ENCODE measurements around the gene PTPRC. TPM values are rescaled to one million over a fixed set of nuclear protein-coding genes. Genes with fewer than 3 reads are reported as not detected.
A peak's percentile ranks its signal among the peaks of the same experiment; 100 is the strongest.

The PTPRC gene
- polyA plus RNA-seq, 3 donors from 2014 or later: 1,000 to 1,490 (median 1,080) TPM

DNA sequence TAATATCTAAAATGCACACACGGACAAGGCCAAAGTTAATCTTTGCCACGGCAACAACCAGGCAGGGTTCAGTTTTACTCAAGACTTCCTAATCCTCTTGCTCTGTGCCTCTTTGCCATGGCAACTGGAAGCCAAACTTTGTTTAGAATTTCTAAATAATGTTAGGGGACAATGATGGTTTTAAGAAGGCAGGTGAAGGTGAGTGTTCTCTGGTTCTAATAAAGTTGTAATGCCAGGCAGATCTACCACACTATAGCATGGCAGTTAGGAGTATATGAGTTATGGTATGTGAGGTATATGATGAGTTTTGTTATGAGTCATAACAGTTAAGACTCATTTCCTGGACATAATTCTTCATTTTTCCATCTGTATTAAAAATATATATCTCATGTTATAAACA, 2.7 kb downstream of the PTPRC start:
- Mint-ChIP-seq H3K36me3 (peaks cover 19 to 33% (median 28%) of the 10 kb centered on the region in 3 donors), H3K9me3 (no peaks in the 10 kb centered on the region), H3K4me1 (peaks cover 64 to 69% of the 10 kb centered on the region in 2 donors), H3K27me3 (ENCODE audit: low read depth in 3 of 3) (peaks cover 2 to 8% (median 3%) of the 10 kb centered on the region in 3 donors), H3K27ac (peak overlapping the region; percentile 92 to 100 (median 96)), H3K4me3 (peak overlapping the region; percentile 86 to 97 (median 93))
- peak in 1 of 3 donors; percentile 51 for DNase-seq

DNA sequence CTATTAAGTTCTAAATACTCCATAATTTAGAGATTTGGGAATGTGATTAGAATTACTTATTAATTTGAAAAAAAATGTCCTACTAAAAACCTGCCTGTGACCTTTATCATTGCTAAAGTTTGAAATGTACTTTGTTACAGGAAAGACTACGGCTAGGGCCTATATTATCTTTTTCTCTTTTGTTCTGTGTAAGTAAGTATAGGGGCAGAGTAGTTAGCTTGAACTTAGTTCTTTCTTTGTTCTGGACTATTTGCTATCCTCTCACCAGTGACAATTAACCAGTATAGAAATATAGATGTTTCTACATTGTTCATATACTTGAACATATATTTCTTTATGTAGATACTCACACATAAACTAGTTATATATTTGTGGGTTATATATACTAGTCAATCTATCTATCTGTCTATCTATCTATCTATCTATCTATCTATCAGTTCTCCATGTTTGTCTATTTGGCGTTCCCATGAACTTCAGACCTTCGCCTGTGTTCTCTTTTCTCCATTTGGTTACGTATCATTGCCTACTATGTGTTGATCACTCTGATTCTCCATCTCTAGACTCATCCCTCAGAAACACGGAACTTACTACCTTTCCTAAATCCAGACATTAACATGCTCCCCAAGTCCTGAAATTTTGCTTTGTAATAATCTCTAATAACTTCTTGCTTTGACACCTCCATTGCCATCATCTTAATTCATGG, 3.3 kb downstream of the PTPRC start:
- Mint-ChIP-seq H3K9me3 (no peaks in the 10 kb centered on the region), H3K4me3 (peak overlapping the region; percentile 86 to 97 (median 93)), H3K4me1 (peaks cover 64 to 69% of the 10 kb centered on the region in 2 donors), H3K27me3 (ENCODE audit: low read depth in 3 of 3) (peaks cover 2 to 8% (median 3%) of the 10 kb centered on the region in 3 donors), H3K36me3 (peaks cover 25 to 38% (median 33%) of the 10 kb centered on the region in 3 donors), H3K27ac (peak overlapping the region; percentile 92 to 100 (median 96))
- DNase-seq: no peak

GRCh38 chr1:198642983-198643382, 4.1 kb downstream of the PTPRC start:
- H3K27ac Mint-ChIP-seq: peak overlapping the region; percentile 92 to 100 (median 96)
- H3K27me3 Mint-ChIP-seq (ENCODE audit: low read depth in 3 of 3): peaks cover 2 to 8% (median 3%) of the 10 kb centered on the region in 3 donors
- no peak for DNase-seq
- peaks cover 59 to 69% of the 10 kb centered on the region in 2 donors for H3K4me1 Mint-ChIP-seq
- peaks cover 27 to 39% (median 34%) of the 10 kb centered on the region in 3 donors for H3K36me3 Mint-ChIP-seq
- H3K9me3 Mint-ChIP-seq: no peaks in the 10 kb centered on the region
- H3K4me3 Mint-ChIP-seq: peak overlapping the region; percentile 86 to 97 (median 93)

DNA sequence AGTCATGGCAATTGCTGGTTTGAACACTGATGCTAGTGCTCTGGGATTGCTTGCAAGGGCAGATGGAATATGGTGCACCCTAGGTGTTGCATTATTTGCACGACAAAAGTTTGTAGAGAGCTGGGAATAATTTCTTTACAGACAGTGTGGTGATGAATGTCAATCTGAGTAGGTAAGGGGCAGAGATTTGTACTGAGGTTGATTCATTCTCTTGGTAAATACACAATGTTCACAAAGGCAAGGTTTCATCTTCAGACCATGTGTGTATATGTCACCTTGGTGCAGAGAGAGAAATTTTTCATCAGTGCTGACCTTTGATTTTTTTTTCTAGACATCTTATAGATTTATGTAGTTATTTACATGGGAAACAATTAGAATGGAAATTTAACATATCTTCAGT, 5.0 kb downstream of the PTPRC start:
- H3K36me3 Mint-ChIP-seq: peaks cover 30 to 39% (median 39%) of the 10 kb centered on the region in 3 donors

GRCh38 chr1:198647055-198647454, 8.2 kb downstream of the PTPRC start:
- peaks cover 39 to 46% (median 44%) of the 10 kb centered on the region in 3 donors for H3K36me3 Mint-ChIP-seq
- no peak for DNase-seq
- H3K9me3 Mint-ChIP-seq: no peaks in the 10 kb centered on the region
- H3K4me3 Mint-ChIP-seq: peak overlapping the region; percentile 71 to 97 (median 93)
- peak overlapping the region; percentile 74 to 100 (median 89) for H3K27ac Mint-ChIP-seq
- H3K27me3 Mint-ChIP-seq (ENCODE audit: low read depth in 3 of 3): peaks cover 2 to 6% (median 2%) of the 10 kb centered on the region in 3 donors
- H3K4me1 Mint-ChIP-seq: peaks cover 89 to 100% of the 10 kb centered on the region in 2 donors

More for the DNA sequence above, 5.0 kb downstream of the PTPRC start:
- Mint-ChIP-seq H3K4me3 (peak overlapping the region; percentile 86 to 97 (median 93)), H3K9me3 (no peaks in the 10 kb centered on the region), H3K27me3 (ENCODE audit: low read depth in 3 of 3) (peaks cover 2 to 8% (median 3%) of the 10 kb centered on the region in 3 donors), H3K4me1 (peaks cover 59 to 69% of the 10 kb centered on the region in 2 donors), H3K27ac (peak overlapping the region; percentile 92 to 100 (median 96))
- no peak for DNase-seq

DNA sequence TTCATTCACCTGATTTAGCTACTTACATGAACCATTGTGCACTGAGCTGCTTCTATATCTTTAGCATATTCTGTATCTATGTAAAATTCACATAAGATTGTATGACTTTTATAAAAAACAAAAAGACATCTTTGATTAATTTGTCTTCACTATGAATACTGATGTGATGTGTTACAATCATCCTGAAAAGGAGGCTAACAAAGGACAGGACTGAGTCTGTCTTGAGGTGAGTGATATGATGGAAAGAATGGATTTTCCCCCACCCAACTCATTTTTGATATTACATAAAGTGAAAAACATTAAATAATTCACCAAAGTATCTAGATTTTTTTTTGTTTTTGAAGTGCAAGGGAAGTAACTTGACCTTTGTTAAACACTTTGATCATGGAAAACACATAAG, 9.8 kb downstream of the PTPRC start:
- peak overlapping the region; percentile 86 to 100 (median 94) for H3K27ac Mint-ChIP-seq
- DNase-seq: no peak
- peaks cover 32 to 37% (median 32%) of the 10 kb centered on the region in 3 donors for H3K36me3 Mint-ChIP-seq
- H3K27me3 Mint-ChIP-seq (ENCODE audit: low read depth in 3 of 3): peaks cover 0 to 6% (median 2%) of the 10 kb centered on the region in 3 donors
- H3K9me3 Mint-ChIP-seq: no peaks in the 10 kb centered on the region
- H3K4me1 Mint-ChIP-seq: peaks cover 88 to 100% of the 10 kb centered on the region in 2 donors
- H3K4me3 Mint-ChIP-seq: peak overlapping the region; percentile 72 to 97 (median 82)

DNA sequence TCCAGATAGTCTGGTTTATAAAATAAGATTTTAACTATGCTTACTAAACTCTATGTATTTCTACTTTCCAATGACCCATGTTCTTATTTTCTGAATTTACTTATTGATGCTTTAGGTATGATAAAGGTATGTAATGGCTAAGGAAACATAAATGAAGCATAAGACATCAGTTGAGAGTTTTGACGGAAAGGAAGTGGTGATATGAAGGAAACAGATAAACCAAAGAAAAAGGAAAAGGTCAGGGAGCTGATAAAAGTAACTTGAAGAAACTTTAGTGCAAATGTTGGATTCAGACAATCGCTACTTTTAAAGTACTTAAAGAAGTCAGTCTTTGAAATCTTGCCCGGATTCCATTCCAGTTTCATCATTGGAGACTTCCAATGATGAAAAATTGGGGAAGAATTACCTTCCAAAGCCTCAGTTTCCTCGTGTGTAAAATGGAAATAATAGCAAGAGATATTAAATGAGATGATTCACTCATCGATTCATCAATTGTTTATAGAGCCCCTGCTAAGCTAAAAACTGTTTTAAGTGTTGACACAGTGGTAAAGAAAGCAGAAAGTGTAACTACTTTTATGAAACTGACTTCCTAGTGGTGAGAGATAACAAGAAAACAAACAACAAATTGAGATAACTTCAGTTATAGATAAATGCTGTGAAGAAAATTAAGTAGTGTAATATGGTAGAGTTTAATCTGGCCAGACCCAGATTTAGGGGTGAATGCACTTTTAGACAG, 10.6 kb downstream of the PTPRC start:
- Mint-ChIP-seq H3K4me1 (peaks cover 88 to 100% of the 10 kb centered on the region in 2 donors), H3K4me3 (peak overlapping the region; percentile 72 to 97 (median 82)), H3K27ac (peak overlapping the region; percentile 94 to 100 (median 95)), H3K9me3 (no peaks in the 10 kb centered on the region), H3K36me3 (peaks cover 28 to 37% (median 33%) of the 10 kb centered on the region in 3 donors), H3K27me3 (ENCODE audit: low read depth in 3 of 3) (peaks cover 0 to 4% (median 2%) of the 10 kb centered on the region in 3 donors)
- DNase-seq: no peak

GRCh38 chr1:198649968-198650338, 11.1 kb downstream of the PTPRC start:
- DNase-seq: no peak

GRCh38 chr1:198650506-198650905, 11.7 kb downstream of the PTPRC start:
- Mint-ChIP-seq H3K4me3 (peak overlapping the region; percentile 72 to 97 (median 82)), H3K9me3 (no peaks in the 10 kb centered on the region), H3K27me3 (ENCODE audit: low read depth in 3 of 3) (peaks cover 0 to 4% (median 2%) of the 10 kb centered on the region in 3 donors), H3K36me3 (peaks cover 28 to 39% (median 35%) of the 10 kb centered on the region in 3 donors), H3K4me1 (peaks cover 81 to 100% of the 10 kb centered on the region in 2 donors), H3K27ac (peak overlapping the region; percentile 94 to 100 (median 95))
- no peak for DNase-seq

More at GRCh38 chr1:198649968-198650338, 11.1 kb downstream of the PTPRC start:
- Mint-ChIP-seq H3K4me1 (peaks cover 84 to 100% of the 10 kb centered on the region in 2 donors), H3K36me3 (peaks cover 28 to 37% (median 33%) of the 10 kb centered on the region in 3 donors), H3K4me3 (peak overlapping the region; percentile 72 to 97 (median 82)), H3K9me3 (no peaks in the 10 kb centered on the region), H3K27me3 (ENCODE audit: low read depth in 3 of 3) (peaks cover 0 to 4% (median 2%) of the 10 kb centered on the region in 3 donors), H3K27ac (peak overlapping the region; percentile 94 to 100 (median 95))

- Mint-ChIP-seq H3K27ac (peak overlapping the region; percentile 92 to 100 (median 94)), H3K27me3 (ENCODE audit: low read depth in 3 of 3) (peaks cover 3 to 10% (median 9%) of the 10 kb centered on the region in 3 donors), H3K4me1 (peaks cover 81 to 100% of the 10 kb centered on the region in 2 donors), H3K9me3 (no peaks in the 10 kb centered on the region), H3K36me3 (peaks cover 25 to 43% (median 37%) of the 10 kb centered on the region in 3 donors), H3K4me3 (peak overlapping the region; percentile 73 to 85 (median 81))
- no peak for DNase-seq
Observed at GRCh38 chr1:198651650-198652400, 13.0 kb downstream of the PTPRC start.

GRCh38 chr1:198653808-198654413, 15.1 kb downstream of the PTPRC start:
- no peak for DNase-seq
- peak overlapping the region; percentile 72 to 100 (median 94) for H3K27ac Mint-ChIP-seq
- H3K36me3 Mint-ChIP-seq: peaks cover 16 to 34% (median 33%) of the 10 kb centered on the region in 3 donors
- H3K9me3 Mint-ChIP-seq: no peaks in the 10 kb centered on the region
- peak overlapping the region; percentile 30 to 64 (median 47) for H3K4me3 Mint-ChIP-seq
- H3K4me1 Mint-ChIP-seq: peaks cover 82 to 100% of the 10 kb centered on the region in 2 donors
- H3K27me3 Mint-ChIP-seq (ENCODE audit: low read depth in 3 of 3): peaks cover 3 to 15% (median 13%) of the 10 kb centered on the region in 3 donors

DNA sequence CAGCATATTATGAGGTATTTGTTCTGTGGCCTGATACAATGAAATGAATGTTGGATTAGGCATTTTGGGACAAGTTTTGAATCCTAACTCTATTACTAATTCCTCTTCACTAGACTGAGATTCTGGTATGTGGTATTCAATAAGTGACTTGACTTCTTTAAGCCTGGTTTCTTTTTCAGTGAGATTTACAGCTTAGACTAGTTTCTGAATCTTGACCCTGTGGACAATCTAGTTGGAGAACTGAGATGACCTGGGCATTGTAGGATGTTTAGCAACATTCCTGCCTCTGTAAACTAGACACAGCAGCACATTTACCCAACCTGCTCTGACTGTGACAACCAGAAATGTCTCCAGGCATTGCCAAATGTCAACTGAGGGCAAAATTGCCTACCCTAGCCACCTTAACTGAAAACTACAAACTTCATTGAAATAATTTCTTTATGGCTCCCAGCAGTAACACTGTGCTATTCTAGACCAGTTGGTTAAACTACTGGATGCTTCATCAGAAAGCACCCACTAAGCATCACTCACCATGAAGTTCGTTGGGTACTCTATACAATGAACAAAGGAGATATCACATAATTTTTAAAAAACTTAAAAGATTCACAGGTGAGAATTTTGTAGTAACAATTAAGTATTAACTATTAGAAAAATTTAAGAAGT, 16.8 kb downstream of the PTPRC start:
- Mint-ChIP-seq H3K4me3 (peak overlapping the region; percentile 53 to 82 (median 78)), H3K36me3 (peaks cover under 1 to 21% (median 17%) of the 10 kb centered on the region in 3 donors), H3K9me3 (no peaks in the 10 kb centered on the region), H3K27me3 (ENCODE audit: low read depth in 3 of 3) (peaks cover 5 to 19% (median 10%) of the 10 kb centered on the region in 3 donors), H3K27ac (peak overlapping the region; percentile 92 to 100 (median 94)), H3K4me1 (peaks cover 78 to 97% of the 10 kb centered on the region in 2 donors)
- no peak for DNase-seq

Data from immature natural killer cell (primary cell).